HCT116 (cell line): ENCODE results near the gene BCKDHB. TPM values are rescaled to one million over a fixed set of nuclear protein-coding genes. Genes with fewer than 3 reads are reported as not detected.

Experiments used
- ATAC-seq: fragments of 200-7000 bp; cut with Tn5 transposase; 2 replicates; pipeline ENCODE4 v1.9.1; 2020; ENCODE audit warnings: mild to moderate bottlenecking, moderate library complexity
- BruUV-seq: library from RNA; stranded (reverse); fragments of 400-500 nt; replicated peaks from 2 replicates; lab custom pipeline; 2021; lab: Mats Ljungman, UMichigan
- CTCF ChIA-PET: fragments of 300-600 bp; sonication (Branson Sonifier 250); formaldehyde crosslinking; loops from one replicate; lab custom pipeline; 2021; ENCODE audit warnings: antibody characterized with exemption; lab: Charles Lee
- POLR2A ChIA-PET: fragments of 300-600, 350-600 bp; sonication (Branson Sonifier 250); formaldehyde crosslinking; loops from one replicate; lab custom pipeline; 2021; ENCODE audit warnings: antibody characterized with exemption; lab: Charles Lee
- RAD21 ChIA-PET, 2 experiments: fragments of 300-600 bp; sonication (Branson Sonifier 250); formaldehyde crosslinking; loops; one replicate each; lab custom pipeline; 2023; ENCODE audit warnings: low total read pairs in 2 of 2; ENCODE audit not compliant: uncharacterized antibody in 2 of 2, unreplicated experiment in 2 of 2, low non-redundant PET in 1 of 2; lab: Charles Lee
- DNase-seq: peaks from one replicate; pipeline ENCODE4 v3.0.0-alpha.2; 2010; ENCODE audit warnings: low read depth, low spot score
- H2AFZ ChIP-seq: fragments of 200-600 bp; shearing (Covaris generic), sonication (generic); 2 replicates; pipeline ENCODE4 v1.6.1; 2017; ENCODE audit warnings: low read depth, mixed run types, mixed read lengths, antibody characterized with exemption, low read length; ENCODE audit not compliant: poor library complexity, severe bottlenecking
- H3K27ac ChIP-seq: 2 replicates; pipeline ENCODE4 v1.5.1; 2012; ENCODE audit warnings: low read depth, low read length
- H3K27me3 ChIP-seq: fragments of 200-600 bp; sonication (generic); 2 replicates; pipeline ENCODE4 v1.6.1; 2016; ENCODE audit warnings: mixed run types, low read length, mixed read lengths; ENCODE audit not compliant: insufficient read depth
- H3K36me3 ChIP-seq, 2 experiments: fragments of 200-500 bp in 1 of 2; fragments of 200-600 bp in 1 of 2; sonication (Bioruptor generic) in 1 of 2; sonication (generic) in 1 of 2; 2 replicates each; pipeline versions ENCODE4 v1.5.1 to v1.6.1; 2014 to 2016; ENCODE audit warnings: low read length in 2 of 2, inconsistent platforms in 1 of 2, mixed read lengths in 1 of 2, mixed run types in 1 of 2; ENCODE audit not compliant: insufficient read depth in 2 of 2, control insufficient read depth in 1 of 2
- H3K4me1 ChIP-seq, 2 experiments: fragments of 200-600 bp in 1 of 2; sonication (generic) in 1 of 2; 2 replicates each; pipeline versions ENCODE4 v1.5.1 to v1.6.1; 2012 to 2017; ENCODE audit warnings: low read length in 2 of 2, inconsistent platforms in 1 of 2, mild to moderate bottlenecking in 1 of 2, mixed read lengths in 1 of 2, mixed run types in 1 of 2, moderate library complexity in 1 of 2; ENCODE audit not compliant: insufficient read depth in 2 of 2, control insufficient read depth in 1 of 2
- H3K4me2 ChIP-seq: fragments of 200-600 bp; sonication (generic); 2 replicates; pipeline ENCODE4 v1.6.1; 2017; ENCODE audit warnings: mixed run types, low read length, mixed read lengths
- H3K4me3 ChIP-seq, 2 experiments: fragments of 200-600 bp in 1 of 2; sonication (generic) in 1 of 2; replicated peaks in 1 of 2; 2 replicates each; pipeline ENCODE4 v1.5.1; 2011 to 2016; ENCODE audit warnings: low read length in 2 of 2, control low read depth in 1 of 2, low read depth in 1 of 2, mild to moderate bottlenecking in 1 of 2, mixed read lengths in 1 of 2, mixed run types in 1 of 2
- H3K79me2 ChIP-seq: fragments of 200-600 bp; sonication (generic); 2 replicates; pipeline ENCODE4 v1.6.1; 2017; ENCODE audit warnings: mild to moderate bottlenecking, mixed run types, low read length, moderate library complexity, mixed read lengths; ENCODE audit not compliant: insufficient read depth
- H3K9ac ChIP-seq: fragments of 200-600 bp; sonication (generic); 2 replicates; pipeline ENCODE4 v1.6.1; 2016; ENCODE audit warnings: low read length, mixed read lengths
- H3K9me2 ChIP-seq: fragments of 200-600 bp; sonication (generic), shearing (Covaris generic); 2 replicates; pipeline ENCODE4 v1.6.1; 2017; ENCODE audit warnings: mixed run types, mild to moderate bottlenecking, moderate library complexity; ENCODE audit not compliant: insufficient read depth
- H3K9me3 ChIP-seq, 2 experiments: fragments of 200-500 bp in 1 of 2; fragments of 200-600 bp in 1 of 2; sonication (Bioruptor generic) in 1 of 2; sonication (generic) in 1 of 2; 2 replicates each; pipeline ENCODE4 v1.6.1; 2014 to 2017; ENCODE audit warnings: low read length in 2 of 2, mixed read lengths in 2 of 2, inconsistent platforms in 1 of 2, low read depth in 1 of 2, mild to moderate bottlenecking in 1 of 2, mixed run types in 1 of 2, moderate library complexity in 1 of 2; ENCODE audit not compliant: control insufficient read depth in 1 of 2, insufficient read depth in 1 of 2
- H4K20me1 ChIP-seq: fragments of 200-600 bp; sonication (generic), shearing (Covaris generic); 2 replicates; pipeline ENCODE4 v1.6.1; 2017; ENCODE audit warnings: mixed run types, mild to moderate bottlenecking, moderate library complexity; ENCODE audit not compliant: insufficient read depth
- CBX3 ChIP-seq: IDR thresholded peaks from 2 replicates; pipeline ENCODE4 v1.6.1; 2012; ENCODE audit warnings: low read depth
- EGR1 ChIP-seq: IDR thresholded peaks from 2 replicates; pipeline ENCODE4 v1.6.1; 2012; ENCODE audit warnings: low read depth
- JUND ChIP-seq: IDR thresholded peaks from 2 replicates; pipeline ENCODE4 v1.6.1; 2012
- POLR2A ChIP-seq: IDR thresholded peaks from 2 replicates; pipeline ENCODE4 v1.7.0; 2011; ENCODE audit warnings: borderline replicate concordance; ENCODE audit not compliant: insufficient read depth, insufficient read length; ENCODE audit errors: extremely low read depth
- RAD21 ChIP-seq: IDR thresholded peaks from 2 replicates; pipeline ENCODE4 v1.6.1; 2012; ENCODE audit warnings: low read depth, mild to moderate bottlenecking
- REST ChIP-seq: IDR thresholded peaks from 2 replicates; pipeline ENCODE4 v1.6.1; 2012; ENCODE audit warnings: low read depth
- SIN3A ChIP-seq: IDR thresholded peaks from 2 replicates; pipeline ENCODE4 v1.6.1; 2012; ENCODE audit warnings: low read depth
- TCF7L2 ChIP-seq: IDR thresholded peaks from 2 replicates; pipeline ENCODE4 v1.7.0; 2011; ENCODE audit warnings: borderline replicate concordance, inconsistent platforms; ENCODE audit not compliant: insufficient read depth, insufficient read length; ENCODE audit errors: extremely low read depth
- YY1 ChIP-seq: IDR thresholded peaks from 2 replicates; pipeline ENCODE4 v1.6.1; 2011; ENCODE audit warnings: low read length, low read depth, moderate library complexity, mild to moderate bottlenecking; ENCODE audit not compliant: insufficient replicate concordance; ENCODE audit errors: extremely low read depth
- intact Hi-C: fragments of 100-400 bp; cut with micrococcal nuclease; formaldehyde crosslinking; loops from 2 replicates; pipeline ENCODE4 v1.10.0; 2022
- total RNA-seq: library from RNA; stranded (reverse); gene quantifications from one replicate; pipeline ENCODE4 v1.2.1, GENCODE V29; 2021; ENCODE audit not compliant: unreplicated experiment

BCKDHB gene
- total RNA-seq, 1 experiment from 2014 or later: 11.2 TPM

GRCh38 chr6:80173411-80173810, 66.9 kb downstream of the BCKDHB start:
- no peak overlapping the region for H3K9ac ChIP-seq
- intact Hi-C loops: no loop called here
- no peaks in the 10 kb centered on the region for H3K9me3 ChIP-seq
- no peaks in the 10 kb centered on the region for H3K4me1 ChIP-seq
- H3K27ac ChIP-seq: no peak overlapping the region
- CTCF ChIA-PET: no interaction called here
- no peaks in the 10 kb centered on the region for H3K36me3 ChIP-seq
- no peaks in the 10 kb centered on the region for H3K27me3 ChIP-seq
- DNase-seq: no peak
- no peak overlapping the region for H3K4me2 ChIP-seq
- H2AFZ ChIP-seq: no peak overlapping the region
- no peak for ATAC-seq
- RAD21 ChIA-PET: no interaction called here
- H3K79me2 ChIP-seq: no peaks in the 10 kb centered on the region
- TF ChIP-seq EGR1: no peak
- no peak for TF ChIP-seq POLR2A
- no peak for TF ChIP-seq CBX3
- no peak for TF ChIP-seq JUND
- TF ChIP-seq YY1: no peak
- TF ChIP-seq RAD21: no peak
- TF ChIP-seq REST: no peak
- TF ChIP-seq TCF7L2: no peak
- no peak for TF ChIP-seq SIN3A
- no peak overlapping the region for H3K4me3 ChIP-seq
- BruUV-seq: no TSS peak
- POLR2A ChIA-PET: no interaction called here
- H4K20me1 ChIP-seq: no peaks in the 10 kb centered on the region
- H3K9me2 ChIP-seq: no peaks in the 10 kb centered on the region
